GM19467 (cell line): Measurements from ENCODE around the gene SH2B3.

Experiments
- ATAC-seq: cut with Tn5 transposase; IDR thresholded peaks from one replicate; pipeline ENCODE4 v1.9.1; 2021; ENCODE audit warnings: mild to moderate bottlenecking, moderate library complexity; ENCODE audit not compliant: unreplicated experiment

The SH2B3 gene

GRCh38 chr12:111443086-111443485 lies 37.4 kb downstream of the SH2B3 start:
- ATAC-seq: no peak

DNA sequence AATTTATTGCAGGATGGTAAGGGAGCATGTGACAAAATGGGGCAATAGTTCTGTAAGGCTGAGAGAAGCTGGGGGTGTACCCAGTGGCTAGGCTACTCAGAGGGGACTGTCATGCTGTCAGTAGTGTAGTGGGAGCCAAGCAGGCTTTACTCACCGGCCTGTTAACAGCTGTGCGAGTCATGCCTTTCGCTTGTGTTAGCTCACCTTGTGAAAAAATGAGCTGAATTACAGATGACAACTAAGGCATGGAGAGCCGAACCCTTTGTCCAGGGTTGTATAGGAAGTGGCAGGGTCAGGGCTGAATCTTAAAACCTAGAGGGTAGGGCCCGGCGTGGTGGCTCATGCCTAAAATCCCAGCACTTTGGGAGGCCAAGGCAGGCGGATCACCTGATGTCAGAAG lies 37.9 kb downstream of the SH2B3 start:
- ATAC-seq: no peak

DNA sequence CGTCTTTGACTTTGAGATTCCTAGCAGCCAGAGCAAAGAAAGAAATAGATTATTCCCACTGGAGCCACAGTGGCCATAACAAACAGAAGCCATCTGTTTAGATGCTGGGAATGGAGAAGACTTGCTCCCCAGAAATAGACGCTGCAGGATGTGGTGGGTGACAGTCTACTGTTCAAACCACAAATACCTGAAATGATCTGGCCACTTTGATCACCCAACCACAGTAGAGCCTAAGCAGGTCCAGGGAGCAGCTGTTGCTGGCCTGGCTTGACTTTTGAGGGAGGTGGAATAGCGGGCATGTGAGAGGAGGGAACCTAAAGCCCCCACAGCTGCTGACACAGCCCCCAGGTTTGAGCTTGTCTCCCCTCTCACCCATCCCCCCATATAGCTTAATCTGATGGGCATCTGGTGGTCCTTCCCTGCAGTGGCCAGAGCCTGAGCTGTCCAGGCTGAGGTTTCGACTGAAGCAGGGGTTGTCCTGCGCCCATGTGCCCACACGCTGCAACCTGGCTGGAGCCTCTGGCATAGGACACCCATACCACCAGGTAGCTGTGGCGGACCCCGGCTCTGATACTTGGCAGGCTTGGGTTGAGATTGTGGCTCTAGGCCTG lies 38.7 kb downstream of the SH2B3 start:
- peak; percentile 31 for ATAC-seq

- peak; percentile 90 for ATAC-seq
Observed at GRCh38 chr12:111444925-111445725, 39.4 kb downstream of the SH2B3 start.

- no peak for ATAC-seq
Observed at GRCh38 chr12:111445726-111446581, 40.2 kb downstream of the SH2B3 start.

- ATAC-seq: no peak
Observed at GRCh38 chr12:111446631-111447570, 41.2 kb downstream of the SH2B3 start.

GRCh38 chr12:111447571-111448265 lies 42.0 kb downstream of the SH2B3 start:
- no peak for ATAC-seq

DNA sequence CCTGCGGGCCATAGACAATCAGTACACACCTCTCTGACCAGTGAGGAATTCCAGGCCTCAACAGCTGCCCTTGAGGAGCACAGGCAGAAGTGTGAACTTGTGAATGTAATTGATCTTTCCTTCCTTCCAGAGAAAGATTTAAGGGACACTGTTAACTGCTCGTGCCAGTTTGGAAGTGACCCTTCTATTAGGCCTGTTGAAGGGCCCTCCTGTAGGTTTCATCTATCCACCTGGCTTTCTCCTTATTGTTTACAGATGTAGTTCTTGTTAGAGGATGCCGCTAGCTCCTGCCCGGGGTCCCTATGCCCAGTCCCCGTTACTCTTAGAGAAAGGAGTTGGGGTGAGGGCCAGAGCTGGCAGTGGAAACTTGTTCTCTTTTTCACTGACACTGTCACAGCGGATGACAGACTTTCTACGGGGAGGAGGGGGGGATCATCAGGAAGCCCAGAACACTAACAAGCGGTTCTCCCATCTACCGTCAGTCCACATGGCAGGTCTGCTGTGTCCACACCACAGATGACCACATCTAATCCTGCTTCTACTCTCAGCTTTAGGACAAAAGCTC lies 42.6 kb downstream of the SH2B3 start:
- ATAC-seq: no peak

- no peak for ATAC-seq
Observed at GRCh38 chr12:111448846-111449790, 43.4 kb downstream of the SH2B3 start.

DNA sequence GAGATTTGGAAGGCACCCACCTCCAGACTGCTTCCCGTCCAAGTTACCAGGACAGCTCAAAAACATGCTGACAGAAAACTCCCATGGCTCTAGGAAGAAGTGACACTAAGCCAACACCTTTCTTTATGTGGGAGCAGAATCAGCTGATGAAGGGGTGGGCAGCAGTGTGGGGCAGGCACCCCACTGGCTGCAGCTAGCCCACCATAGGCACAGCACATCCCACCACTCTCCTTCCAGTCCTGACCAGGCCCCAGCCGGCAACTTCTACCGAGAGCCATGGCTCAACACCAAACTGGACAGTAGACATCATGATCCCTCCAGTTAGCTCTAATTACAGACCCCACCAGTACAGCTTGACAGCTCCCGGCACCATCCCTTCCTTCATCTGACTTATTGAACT lies 45.0 kb downstream of the SH2B3 start:
- ATAC-seq: no peak

- ATAC-seq: no peak
Observed at GRCh38 chr12:111451232-111451631, 45.5 kb downstream of the SH2B3 start.

DNA sequence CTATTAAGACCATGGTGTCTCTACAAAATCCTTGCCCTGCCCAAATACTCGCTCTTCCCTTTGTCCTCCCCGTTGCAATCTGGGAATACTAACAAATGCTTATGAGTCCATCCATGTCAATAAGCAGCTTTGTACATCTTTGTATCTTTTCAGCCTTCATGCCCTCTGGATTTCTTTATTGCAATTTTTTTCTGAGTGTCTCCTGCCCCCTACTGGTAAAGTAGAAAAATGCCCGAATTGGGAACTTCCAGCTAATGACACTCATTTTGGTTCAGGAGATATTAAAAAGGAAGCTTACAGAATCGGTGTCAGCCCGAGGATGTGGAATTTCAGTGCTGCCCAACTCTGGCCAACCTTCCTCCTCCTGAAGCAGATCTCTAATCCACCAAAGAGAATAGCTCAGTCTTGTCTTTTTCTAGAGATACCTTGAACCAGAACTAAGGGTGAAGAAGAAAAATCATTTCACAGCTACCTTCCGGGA lies 46.0 kb downstream of the SH2B3 start:
- ATAC-seq: no peak

DNA sequence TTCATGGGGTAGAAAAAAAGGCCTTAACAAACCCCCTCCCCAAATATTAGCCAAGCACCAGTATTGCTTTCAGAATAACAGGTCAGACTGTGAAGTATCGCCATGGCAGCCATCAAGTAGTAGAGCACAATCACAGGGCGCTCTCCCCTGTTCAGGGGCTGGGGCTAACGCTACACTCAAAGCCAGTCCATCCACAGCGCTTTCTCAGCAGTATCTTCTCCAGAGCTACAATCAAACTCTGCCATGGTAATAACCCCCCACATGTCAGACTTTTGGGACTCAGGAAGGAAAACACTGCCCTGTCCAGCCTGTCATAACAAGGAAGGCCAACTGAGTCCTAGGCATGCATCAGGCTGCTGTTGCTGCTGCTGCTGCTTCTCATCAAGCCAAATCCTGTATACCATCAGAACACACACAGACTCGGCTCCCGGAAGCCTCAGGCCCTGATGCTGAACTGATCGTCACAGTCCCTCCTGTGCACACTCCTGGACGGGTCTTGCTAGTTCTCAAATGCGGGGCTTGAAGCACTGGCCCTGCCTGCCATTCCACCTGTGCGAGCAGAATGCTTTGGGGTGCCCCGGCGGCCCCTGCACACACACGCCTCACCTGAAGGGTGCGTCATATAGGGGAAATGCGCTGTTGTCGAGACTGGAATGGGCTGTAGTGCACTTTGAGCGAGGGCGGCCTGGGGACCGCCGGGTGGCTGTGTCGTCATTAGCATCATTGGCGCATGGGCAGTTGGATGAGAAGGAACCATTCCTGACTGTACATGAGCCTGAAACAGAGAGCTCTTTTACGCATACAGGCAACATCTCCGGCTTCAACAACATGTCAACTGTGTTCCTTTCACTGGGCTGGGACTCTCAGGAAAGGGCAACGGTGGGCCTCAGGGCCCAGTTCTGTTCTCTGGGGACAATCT lies 47.6 kb downstream of the SH2B3 start:
- no peak for ATAC-seq

GRCh38 chr12:111454311-111454710 lies 48.6 kb downstream of the SH2B3 start:
- no peak for ATAC-seq

GRCh38 chr12:111454716-111455447 lies 49.2 kb downstream of the SH2B3 start:
- no peak for ATAC-seq

DNA sequence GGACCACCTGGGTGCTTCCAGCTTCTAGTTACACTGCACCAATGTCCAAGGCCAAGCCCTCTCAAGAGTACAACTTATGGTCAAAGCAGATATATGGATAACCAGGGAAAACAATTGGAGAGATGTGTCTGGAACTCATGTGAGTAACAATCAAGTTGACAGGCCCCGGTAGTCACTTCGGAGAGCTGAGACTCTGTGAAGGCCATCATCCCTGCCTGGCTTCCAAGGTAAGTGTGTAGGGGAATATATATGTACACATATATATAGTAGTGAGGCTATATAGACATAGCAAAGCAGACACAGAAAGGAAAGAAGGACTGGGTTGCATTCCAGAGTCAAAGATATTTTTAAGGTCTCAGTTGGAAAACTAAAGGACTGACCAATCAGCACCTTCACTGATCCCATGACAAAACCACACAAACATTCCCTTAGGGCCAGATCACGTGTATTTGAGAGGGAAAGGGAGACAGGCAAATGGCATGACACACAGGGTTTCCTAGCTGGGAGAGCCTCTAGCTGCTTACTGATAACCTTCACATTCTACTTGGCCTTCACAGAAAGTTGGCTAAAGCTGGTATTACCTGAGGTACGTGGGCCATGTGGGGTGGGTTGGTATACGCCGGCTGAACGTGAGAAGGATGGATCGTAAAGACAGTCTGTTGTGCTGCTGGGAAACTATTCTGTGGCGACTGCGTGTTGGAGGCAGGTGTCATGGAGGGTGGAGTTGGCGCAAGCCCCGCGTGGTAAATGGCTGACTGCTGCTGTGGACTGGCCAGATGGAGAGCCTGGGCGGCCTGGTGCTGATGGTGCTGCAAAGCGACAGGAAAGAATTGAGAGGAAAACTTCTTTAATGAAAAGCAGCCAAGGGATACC lies 50.0 kb downstream of the SH2B3 start:
- no peak for ATAC-seq
